HCT116 (cell line): ENCODE data around the gene CALML3. TPM values are rescaled to one million over a fixed set of nuclear protein-coding genes. Genes with fewer than 3 reads are reported as not detected.

Experiments
- ATAC-seq: fragments of 200-7000 bp; cut with Tn5 transposase; 2 replicates; pipeline ENCODE4 v1.9.1; 2020; ENCODE audit warnings: mild to moderate bottlenecking, moderate library complexity
- BruUV-seq: library from RNA; stranded (reverse); fragments of 400-500 nt; replicated peaks from 2 replicates; lab custom pipeline; 2021; lab: Mats Ljungman, UMichigan
- CTCF ChIA-PET: fragments of 300-600 bp; sonication (Branson Sonifier 250); formaldehyde crosslinking; loops from one replicate; lab custom pipeline; 2021; ENCODE audit warnings: antibody characterized with exemption; lab: Charles Lee
- POLR2A ChIA-PET: fragments of 300-600, 350-600 bp; sonication (Branson Sonifier 250); formaldehyde crosslinking; loops from one replicate; lab custom pipeline; 2021; ENCODE audit warnings: antibody characterized with exemption; lab: Charles Lee
- RAD21 ChIA-PET, 2 experiments: fragments of 300-600 bp; sonication (Branson Sonifier 250); formaldehyde crosslinking; loops; one replicate each; lab custom pipeline; 2023; ENCODE audit warnings: low total read pairs in 2 of 2; ENCODE audit not compliant: uncharacterized antibody in 2 of 2, unreplicated experiment in 2 of 2, low non-redundant PET in 1 of 2; lab: Charles Lee
- DNase-seq: peaks from one replicate; pipeline ENCODE4 v3.0.0-alpha.2; 2010; ENCODE audit warnings: low read depth, low spot score
- H2AFZ ChIP-seq: fragments of 200-600 bp; shearing (Covaris generic), sonication (generic); 2 replicates; pipeline ENCODE4 v1.6.1; 2017; ENCODE audit warnings: low read depth, mixed run types, mixed read lengths, antibody characterized with exemption, low read length; ENCODE audit not compliant: poor library complexity, severe bottlenecking
- H3K27ac ChIP-seq: 2 replicates; pipeline ENCODE4 v1.5.1; 2012; ENCODE audit warnings: low read depth, low read length
- H3K27me3 ChIP-seq: fragments of 200-600 bp; sonication (generic); 2 replicates; pipeline ENCODE4 v1.6.1; 2016; ENCODE audit warnings: mixed run types, low read length, mixed read lengths; ENCODE audit not compliant: insufficient read depth
- H3K36me3 ChIP-seq, 2 experiments: fragments of 200-500 bp in 1 of 2; fragments of 200-600 bp in 1 of 2; sonication (Bioruptor generic) in 1 of 2; sonication (generic) in 1 of 2; 2 replicates each; pipeline versions ENCODE4 v1.5.1 to v1.6.1; 2014 to 2016; ENCODE audit warnings: low read length in 2 of 2, inconsistent platforms in 1 of 2, mixed read lengths in 1 of 2, mixed run types in 1 of 2; ENCODE audit not compliant: insufficient read depth in 2 of 2, control insufficient read depth in 1 of 2
- H3K4me1 ChIP-seq, 2 experiments: fragments of 200-600 bp in 1 of 2; sonication (generic) in 1 of 2; 2 replicates each; pipeline versions ENCODE4 v1.5.1 to v1.6.1; 2012 to 2017; ENCODE audit warnings: low read length in 2 of 2, inconsistent platforms in 1 of 2, mild to moderate bottlenecking in 1 of 2, mixed read lengths in 1 of 2, mixed run types in 1 of 2, moderate library complexity in 1 of 2; ENCODE audit not compliant: insufficient read depth in 2 of 2, control insufficient read depth in 1 of 2
- H3K4me2 ChIP-seq: fragments of 200-600 bp; sonication (generic); 2 replicates; pipeline ENCODE4 v1.6.1; 2017; ENCODE audit warnings: mixed run types, low read length, mixed read lengths
- H3K4me3 ChIP-seq, 2 experiments: fragments of 200-600 bp in 1 of 2; sonication (generic) in 1 of 2; replicated peaks in 1 of 2; 2 replicates each; pipeline ENCODE4 v1.5.1; 2011 to 2016; ENCODE audit warnings: low read length in 2 of 2, control low read depth in 1 of 2, low read depth in 1 of 2, mild to moderate bottlenecking in 1 of 2, mixed read lengths in 1 of 2, mixed run types in 1 of 2
- H3K79me2 ChIP-seq: fragments of 200-600 bp; sonication (generic); 2 replicates; pipeline ENCODE4 v1.6.1; 2017; ENCODE audit warnings: mild to moderate bottlenecking, mixed run types, low read length, moderate library complexity, mixed read lengths; ENCODE audit not compliant: insufficient read depth
- H3K9ac ChIP-seq: fragments of 200-600 bp; sonication (generic); 2 replicates; pipeline ENCODE4 v1.6.1; 2016; ENCODE audit warnings: low read length, mixed read lengths
- H3K9me2 ChIP-seq: fragments of 200-600 bp; sonication (generic), shearing (Covaris generic); 2 replicates; pipeline ENCODE4 v1.6.1; 2017; ENCODE audit warnings: mixed run types, mild to moderate bottlenecking, moderate library complexity; ENCODE audit not compliant: insufficient read depth
- H3K9me3 ChIP-seq, 2 experiments: fragments of 200-500 bp in 1 of 2; fragments of 200-600 bp in 1 of 2; sonication (Bioruptor generic) in 1 of 2; sonication (generic) in 1 of 2; 2 replicates each; pipeline ENCODE4 v1.6.1; 2014 to 2017; ENCODE audit warnings: low read length in 2 of 2, mixed read lengths in 2 of 2, inconsistent platforms in 1 of 2, low read depth in 1 of 2, mild to moderate bottlenecking in 1 of 2, mixed run types in 1 of 2, moderate library complexity in 1 of 2; ENCODE audit not compliant: control insufficient read depth in 1 of 2, insufficient read depth in 1 of 2
- H4K20me1 ChIP-seq: fragments of 200-600 bp; sonication (generic), shearing (Covaris generic); 2 replicates; pipeline ENCODE4 v1.6.1; 2017; ENCODE audit warnings: mixed run types, mild to moderate bottlenecking, moderate library complexity; ENCODE audit not compliant: insufficient read depth
- CBX3 ChIP-seq: IDR thresholded peaks from 2 replicates; pipeline ENCODE4 v1.6.1; 2012; ENCODE audit warnings: low read depth
- CEBPB ChIP-seq: IDR thresholded peaks from 2 replicates; pipeline ENCODE4 v1.6.1; 2012; ENCODE audit warnings: low read depth
- EGR1 ChIP-seq: IDR thresholded peaks from 2 replicates; pipeline ENCODE4 v1.6.1; 2012; ENCODE audit warnings: low read depth
- ELF1 ChIP-seq: IDR thresholded peaks from 2 replicates; pipeline ENCODE4 v1.6.1; 2012; ENCODE audit warnings: low read depth, borderline replicate concordance
- EZH2 ChIP-seq: fragments of 200-600 bp; sonication (generic); IDR thresholded peaks from 2 replicates; pipeline ENCODE4 v1.6.1; 2017; ENCODE audit warnings: antibody characterized with exemption, mixed run types
- EZH2phosphoT487 ChIP-seq: fragments of 200-600 bp; IDR thresholded peaks from 2 replicates; pipeline ENCODE4 v1.6.1; 2018; ENCODE audit warnings: antibody characterized with exemption, borderline replicate concordance
- FOSL1 ChIP-seq: IDR thresholded peaks from 2 replicates; pipeline ENCODE4 v1.6.1; 2012; ENCODE audit warnings: low read depth
- JUND ChIP-seq: IDR thresholded peaks from 2 replicates; pipeline ENCODE4 v1.6.1; 2012
- MAX ChIP-seq: IDR thresholded peaks from 2 replicates; pipeline ENCODE4 v1.6.1; 2012
- POLR2A ChIP-seq: IDR thresholded peaks from 2 replicates; pipeline ENCODE4 v1.7.0; 2011; ENCODE audit warnings: borderline replicate concordance; ENCODE audit not compliant: insufficient read depth, insufficient read length; ENCODE audit errors: extremely low read depth
- POLR2AphosphoS5 ChIP-seq: IDR thresholded peaks from 2 replicates; pipeline ENCODE4 v1.6.1; 2011; ENCODE audit warnings: mild to moderate bottlenecking, low read depth, low read length, moderate library complexity
- RAD21 ChIP-seq: IDR thresholded peaks from 2 replicates; pipeline ENCODE4 v1.6.1; 2012; ENCODE audit warnings: low read depth, mild to moderate bottlenecking
- SIN3A ChIP-seq: IDR thresholded peaks from 2 replicates; pipeline ENCODE4 v1.6.1; 2012; ENCODE audit warnings: low read depth
- SP1 ChIP-seq: IDR thresholded peaks from 2 replicates; pipeline ENCODE4 v1.6.1; 2012; ENCODE audit warnings: low read depth
- TCF7L2 ChIP-seq: IDR thresholded peaks from 2 replicates; pipeline ENCODE4 v1.7.0; 2011; ENCODE audit warnings: borderline replicate concordance, inconsistent platforms; ENCODE audit not compliant: insufficient read depth, insufficient read length; ENCODE audit errors: extremely low read depth
- YY1 ChIP-seq: IDR thresholded peaks from 2 replicates; pipeline ENCODE4 v1.6.1; 2011; ENCODE audit warnings: low read length, low read depth, moderate library complexity, mild to moderate bottlenecking; ENCODE audit not compliant: insufficient replicate concordance; ENCODE audit errors: extremely low read depth
- ZFX ChIP-seq: fragments of 450-650 bp; IDR thresholded peaks from 2 replicates; pipeline ENCODE4 v1.6.1; 2017
- ZNF274 ChIP-seq: fragments of 200-500 bp; sonication (Bioruptor generic); IDR thresholded peaks from 2 replicates; pipeline ENCODE4 v1.6.1; 2014; ENCODE audit warnings: mild to moderate bottlenecking, low read depth, low read length, inconsistent platforms
- intact Hi-C: fragments of 100-400 bp; cut with micrococcal nuclease; formaldehyde crosslinking; loops from 2 replicates; pipeline ENCODE4 v1.10.0; 2022
- total RNA-seq: library from RNA; stranded (reverse); gene quantifications from one replicate; pipeline ENCODE4 v1.2.1, GENCODE V29; 2021; ENCODE audit not compliant: unreplicated experiment
- TF ChIP-seq, protein P1 (sequence below), 3 experiments: fragments of 200-600 bp in 1 of 3; sonication (generic) in 1 of 3; IDR thresholded peaks in 2 of 3; conservative IDR thresholded peaks in 1 of 3; 2 replicates each; pipeline ENCODE4 v1.5.1; 2012 to 2017; ENCODE audit warnings: low read depth in 2 of 3, low read length in 2 of 3, antibody characterized with exemption in 1 of 3, borderline replicate concordance in 1 of 3, control low read depth in 1 of 3, mild to moderate bottlenecking in 1 of 3, mixed read lengths in 1 of 3, mixed run types in 1 of 3, moderate library complexity in 1 of 3; ENCODE audit not compliant: insufficient read depth in 1 of 3

Gene CALML3
- total RNA-seq, 1 experiment from 2014 or later: not detected

DNA sequence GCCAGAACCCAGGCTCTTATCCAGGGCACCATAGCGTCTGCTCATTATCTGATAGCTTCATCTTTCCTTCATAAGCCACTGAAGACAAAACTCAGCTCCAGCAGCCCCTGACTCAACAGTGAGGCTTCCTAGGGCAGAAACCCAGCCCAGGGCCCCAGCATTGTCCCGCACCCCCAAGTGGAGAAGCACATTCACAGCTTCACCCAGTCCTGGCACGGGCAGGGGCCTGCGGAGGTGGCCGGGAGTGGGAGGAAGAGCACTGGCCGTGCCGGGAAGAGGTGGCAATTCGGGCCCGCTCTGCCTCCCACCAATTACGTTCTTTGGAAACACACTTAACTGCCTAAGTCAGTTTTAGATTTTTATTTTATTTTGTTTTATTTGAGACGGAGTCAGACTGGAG is 15.1 kb upstream of the CALML3 start (continued):
- no peak for TF ChIP-seq RAD21
- no peak for TF ChIP-seq EZH2

- peaks cover 2% of the 10 kb centered on the region; the same call in 1 of the 2 replicates for H3K27me3 ChIP-seq
- intact Hi-C loops: no loop called here
- H3K4me3 ChIP-seq: no peak overlapping the region
- no TSS peak for BruUV-seq
- no peaks in the 10 kb centered on the region for H4K20me1 ChIP-seq
- no peaks in the 10 kb centered on the region for H3K36me3 ChIP-seq
- no peak for DNase-seq
- CTCF ChIA-PET: no interaction called here
- H3K4me2 ChIP-seq: no peak overlapping the region
- H2AFZ ChIP-seq: no peak overlapping the region
- H3K9me2 ChIP-seq: no peaks in the 10 kb centered on the region
- RAD21 ChIA-PET: no interaction called here
- no peaks in the 10 kb centered on the region for H3K9me3 ChIP-seq
- no peak for TF ChIP-seq JUND
- no peak for TF ChIP-seq EGR1
- TF ChIP-seq YY1: no peak
- TF ChIP-seq ELF1: no peak
- TF ChIP-seq ZFX: no peak
- no peak for TF ChIP-seq ZNF274
- no peak for TF ChIP-seq FOSL1
- TF ChIP-seq, protein P1, sequence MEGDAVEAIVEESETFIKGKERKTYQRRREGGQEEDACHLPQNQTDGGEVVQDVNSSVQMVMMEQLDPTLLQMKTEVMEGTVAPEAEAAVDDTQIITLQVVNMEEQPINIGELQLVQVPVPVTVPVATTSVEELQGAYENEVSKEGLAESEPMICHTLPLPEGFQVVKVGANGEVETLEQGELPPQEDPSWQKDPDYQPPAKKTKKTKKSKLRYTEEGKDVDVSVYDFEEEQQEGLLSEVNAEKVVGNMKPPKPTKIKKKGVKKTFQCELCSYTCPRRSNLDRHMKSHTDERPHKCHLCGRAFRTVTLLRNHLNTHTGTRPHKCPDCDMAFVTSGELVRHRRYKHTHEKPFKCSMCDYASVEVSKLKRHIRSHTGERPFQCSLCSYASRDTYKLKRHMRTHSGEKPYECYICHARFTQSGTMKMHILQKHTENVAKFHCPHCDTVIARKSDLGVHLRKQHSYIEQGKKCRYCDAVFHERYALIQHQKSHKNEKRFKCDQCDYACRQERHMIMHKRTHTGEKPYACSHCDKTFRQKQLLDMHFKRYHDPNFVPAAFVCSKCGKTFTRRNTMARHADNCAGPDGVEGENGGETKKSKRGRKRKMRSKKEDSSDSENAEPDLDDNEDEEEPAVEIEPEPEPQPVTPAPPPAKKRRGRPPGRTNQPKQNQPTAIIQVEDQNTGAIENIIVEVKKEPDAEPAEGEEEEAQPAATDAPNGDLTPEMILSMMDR (IDR thresholded peaks at IDR 0.05 in 2 of 3, conservative IDR thresholded peaks at IDR 0.05 in 1 of 3; ENCODE audit: borderline replicate concordance in 1 of 3, insufficient read depth in 1 of 3, low read depth in 2 of 3, low read length in 2 of 3): no peak
- TF ChIP-seq CEBPB: no peak
- TF ChIP-seq RAD21: no peak
- no peak for TF ChIP-seq POLR2A
- TF ChIP-seq TCF7L2: no peak
- no peak for TF ChIP-seq CBX3
- TF ChIP-seq SP1: no peak
- no peak for TF ChIP-seq SIN3A
- no peak for TF ChIP-seq EZH2phosphoT487
- no peak for TF ChIP-seq POLR2AphosphoS5
- no peak for TF ChIP-seq MAX
- ATAC-seq: no peak
- POLR2A ChIA-PET: no interaction called here
- H3K79me2 ChIP-seq: no peaks in the 10 kb centered on the region
- no peak overlapping the region for H3K27ac ChIP-seq
- H3K9ac ChIP-seq: no peak overlapping the region
- no peaks in the 10 kb centered on the region for H3K4me1 ChIP-seq
Measured at GRCh38 chr10:5510281-5511072, 14.3 kb upstream of the CALML3 start.
